ENCODE results near the gene FAM227B. TPM values are rescaled to one million over a fixed set of nuclear protein-coding genes. Genes with fewer than 3 reads are reported as not detected.

The FAM227B gene
- total RNA-seq, 1 donor from 2014 or later: 5.8 TPM

DNA sequence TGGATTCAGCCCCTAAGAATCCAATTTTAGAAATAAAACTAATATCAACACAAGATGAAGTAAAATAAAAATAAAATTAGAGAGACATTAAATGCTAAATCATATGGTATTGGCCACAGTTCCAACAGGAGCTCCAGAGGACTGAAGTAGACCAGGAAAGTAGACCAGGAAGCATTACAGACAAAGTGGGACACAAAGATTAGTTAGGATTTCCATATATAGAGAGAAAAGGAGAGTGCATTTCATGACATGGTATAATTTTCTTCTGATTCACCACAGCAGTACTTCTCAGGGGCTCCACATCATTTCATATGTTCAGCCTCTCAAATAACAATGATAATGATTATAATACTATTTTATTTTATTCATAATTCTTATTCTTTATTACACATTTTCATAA is 179.3 kb downstream of the FAM227B start:
- no peaks in the 10 kb centered on the region for H3K36me3 ChIP-seq (ENCODE audit: control insufficient read depth, insufficient read depth, low read length)
- no peaks in the 10 kb centered on the region for H3K27me3 ChIP-seq (ENCODE audit: control insufficient read depth, insufficient read depth, low read length)
- TF ChIP-seq, protein P1, sequence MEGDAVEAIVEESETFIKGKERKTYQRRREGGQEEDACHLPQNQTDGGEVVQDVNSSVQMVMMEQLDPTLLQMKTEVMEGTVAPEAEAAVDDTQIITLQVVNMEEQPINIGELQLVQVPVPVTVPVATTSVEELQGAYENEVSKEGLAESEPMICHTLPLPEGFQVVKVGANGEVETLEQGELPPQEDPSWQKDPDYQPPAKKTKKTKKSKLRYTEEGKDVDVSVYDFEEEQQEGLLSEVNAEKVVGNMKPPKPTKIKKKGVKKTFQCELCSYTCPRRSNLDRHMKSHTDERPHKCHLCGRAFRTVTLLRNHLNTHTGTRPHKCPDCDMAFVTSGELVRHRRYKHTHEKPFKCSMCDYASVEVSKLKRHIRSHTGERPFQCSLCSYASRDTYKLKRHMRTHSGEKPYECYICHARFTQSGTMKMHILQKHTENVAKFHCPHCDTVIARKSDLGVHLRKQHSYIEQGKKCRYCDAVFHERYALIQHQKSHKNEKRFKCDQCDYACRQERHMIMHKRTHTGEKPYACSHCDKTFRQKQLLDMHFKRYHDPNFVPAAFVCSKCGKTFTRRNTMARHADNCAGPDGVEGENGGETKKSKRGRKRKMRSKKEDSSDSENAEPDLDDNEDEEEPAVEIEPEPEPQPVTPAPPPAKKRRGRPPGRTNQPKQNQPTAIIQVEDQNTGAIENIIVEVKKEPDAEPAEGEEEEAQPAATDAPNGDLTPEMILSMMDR (IDR thresholded peaks at IDR 0.05; ENCODE audit: insufficient read depth, low read length, poor library complexity, severe bottlenecking): no peak
- H3K4me3 ChIP-seq (ENCODE audit: low read depth, low read length): no peak overlapping the region
- no peak for DNase-seq (ENCODE audit: low read depth)

GRCh38 chr15:49439678-49440395 is 180.8 kb downstream of the FAM227B start:
- TF ChIP-seq, protein P1 (IDR thresholded peaks at IDR 0.05; ENCODE audit: insufficient read depth, low read length, poor library complexity, severe bottlenecking): no peak
- Histone ChIP-seq H3K4me3 (ENCODE audit: low read depth, low read length) (no peak overlapping the region), H3K27me3 (ENCODE audit: control insufficient read depth, insufficient read depth, low read length) (no peaks in the 10 kb centered on the region), H3K36me3 (ENCODE audit: control insufficient read depth, insufficient read depth, low read length) (no peaks in the 10 kb centered on the region)
- DNase-seq (ENCODE audit: low read depth): no peak

DNA sequence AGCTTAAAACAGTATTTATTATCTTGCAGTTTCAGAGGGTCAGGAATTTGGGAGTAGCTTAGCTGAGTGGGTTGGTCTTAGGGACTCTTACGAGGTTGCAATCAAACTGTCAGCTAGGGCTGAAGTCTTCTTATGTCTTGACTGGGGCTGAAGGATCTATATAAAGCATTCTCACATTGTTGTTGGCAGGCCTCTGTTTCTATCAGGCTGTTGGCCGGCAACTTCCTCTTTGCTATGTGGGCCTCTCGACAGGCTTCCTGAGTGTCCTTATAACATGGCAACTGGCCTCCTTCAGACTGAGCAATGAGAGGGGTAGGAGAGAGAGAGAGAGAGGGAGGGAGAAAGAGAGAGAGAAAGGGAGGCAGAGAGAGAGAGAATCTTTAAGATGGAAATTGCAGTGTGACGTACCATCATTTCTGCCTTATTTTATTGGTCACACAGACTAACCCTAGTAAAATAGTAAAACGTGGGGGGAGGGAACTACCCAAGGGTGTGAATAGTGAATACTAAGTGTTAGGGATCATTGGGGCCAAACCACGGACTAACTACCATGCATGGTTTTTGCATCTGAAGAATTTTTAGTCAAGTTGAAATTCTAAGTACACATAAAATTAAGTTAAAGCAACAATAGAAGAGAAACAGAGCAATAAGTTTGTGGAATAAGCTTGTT is 181.5 kb downstream of the FAM227B start:
- DNase-seq (ENCODE audit: low read depth): no peak
- no peak overlapping the region for H3K4me3 ChIP-seq (ENCODE audit: low read depth, low read length)
- H3K27me3 ChIP-seq (ENCODE audit: control insufficient read depth, insufficient read depth, low read length): no peaks in the 10 kb centered on the region
- H3K36me3 ChIP-seq (ENCODE audit: control insufficient read depth, insufficient read depth, low read length): no peaks in the 10 kb centered on the region
- TF ChIP-seq, protein P1 (IDR thresholded peaks at IDR 0.05; ENCODE audit: insufficient read depth, low read length, poor library complexity, severe bottlenecking): no peak

- DNase-seq (ENCODE audit: low read depth): no peak
- Histone ChIP-seq H3K27me3 (ENCODE audit: control insufficient read depth, insufficient read depth, low read length) (no peaks in the 10 kb centered on the region), H3K36me3 (ENCODE audit: control insufficient read depth, insufficient read depth, low read length) (no peaks in the 10 kb centered on the region), H3K4me3 (ENCODE audit: low read depth, low read length) (no peak overlapping the region)
- TF ChIP-seq, protein P1 (IDR thresholded peaks at IDR 0.05; ENCODE audit: insufficient read depth, low read length, poor library complexity, severe bottlenecking): no peak
These were observed 183.9 kb downstream of the FAM227B start for GRCh38 chr15:49436751-49437150.

- TF ChIP-seq, protein P1 (IDR thresholded peaks at IDR 0.05; ENCODE audit: insufficient read depth, low read length, poor library complexity, severe bottlenecking): no peak
- H3K27me3 ChIP-seq (ENCODE audit: control insufficient read depth, insufficient read depth, low read length): no peaks in the 10 kb centered on the region
- H3K36me3 ChIP-seq (ENCODE audit: control insufficient read depth, insufficient read depth, low read length): no peaks in the 10 kb centered on the region
- no peak for DNase-seq (ENCODE audit: low read depth)
- no peak overlapping the region for H3K4me3 ChIP-seq (ENCODE audit: low read depth, low read length)
These were observed 185.4 kb downstream of the FAM227B start for GRCh38 chr15:49435174-49435573.
